A673 (cell line): ENCODE measurements around the gene F8. TPM values are rescaled to one million over a fixed set of nuclear protein-coding genes. Genes with fewer than 3 reads are reported as not detected.

ENCODE experiments used
- BruUV-seq: library from RNA; stranded (reverse); fragments of 400-500 nt; replicated peaks from 2 replicates; lab custom pipeline; 2021; lab: Mats Ljungman, UMichigan
- CTCF ChIA-PET: fragments of 300-600 bp; sonication (Branson Sonifier 250); formaldehyde crosslinking; loops from one replicate; lab custom pipeline; 2022; ENCODE audit warnings: antibody characterized with exemption; lab: Charles Lee
- POLR2A ChIA-PET: fragments of 300-600 bp; sonication (Branson Sonifier 250); formaldehyde crosslinking; loops from one replicate; lab custom pipeline; 2022; ENCODE audit warnings: antibody characterized with exemption; ENCODE audit not compliant: low non-redundant PET; lab: Charles Lee
- DNase-seq: peaks from one replicate; pipeline ENCODE4 v3.0.0-alpha.2; 2015; ENCODE audit warnings: low spot score
- H3K27ac ChIP-seq: fragments of 200-600 bp; sonication (generic); 2 replicates; pipeline ENCODE4 v1.5.1; 2016; ENCODE audit warnings: mixed run types, low read depth, mild to moderate bottlenecking, mixed read lengths, antibody characterized with exemption, low read length; ENCODE audit not compliant: poor library complexity, severe bottlenecking
- H3K27me3 ChIP-seq: fragments of 200-600 bp; sonication (generic); replicated peaks from 2 replicates; pipeline ENCODE4 v1.6.1; 2017; ENCODE audit warnings: mixed run types, low read depth, mild to moderate bottlenecking, mixed read lengths, antibody characterized with exemption, low read length; ENCODE audit not compliant: insufficient read depth, poor library complexity
- H3K36me3 ChIP-seq: fragments of 200-600 bp; sonication (generic); 2 replicates; pipeline ENCODE4 v1.6.1; 2016; ENCODE audit warnings: mixed run types, mild to moderate bottlenecking, mixed read lengths, antibody characterized with exemption, low read length; ENCODE audit not compliant: insufficient read depth, poor library complexity, severe bottlenecking
- H3K4me1 ChIP-seq: fragments of 200-600 bp; sonication (generic); 2 replicates; pipeline ENCODE4 v1.6.1; 2017; ENCODE audit warnings: mixed run types, mild to moderate bottlenecking, mixed read lengths, antibody characterized with exemption, low read length; ENCODE audit not compliant: insufficient read depth, poor library complexity, severe bottlenecking
- H3K4me3 ChIP-seq: fragments of 200-600 bp; sonication (generic); 2 replicates; pipeline ENCODE4 v1.5.1; 2016; ENCODE audit warnings: low read depth, mixed run types, mild to moderate bottlenecking, mixed read lengths, low read length; ENCODE audit not compliant: poor library complexity, severe bottlenecking
- H3K9me3 ChIP-seq: fragments of 200-600 bp; sonication (generic); 2 replicates; pipeline ENCODE4 v1.6.1; 2016; ENCODE audit warnings: mixed run types, low read depth, mild to moderate bottlenecking, mixed read lengths, antibody characterized with exemption, low read length; ENCODE audit not compliant: poor library complexity, severe bottlenecking
- EZH2 ChIP-seq: fragments of 200-600 bp; sonication (generic); IDR thresholded peaks from 2 replicates; pipeline ENCODE4 v1.6.1; 2017; ENCODE audit warnings: borderline replicate concordance, low read depth, mild to moderate bottlenecking, mixed read lengths, antibody characterized with exemption, low read length; ENCODE audit not compliant: poor library complexity, severe bottlenecking
- intact Hi-C: fragments of 100-400 bp; cut with micrococcal nuclease; formaldehyde crosslinking; loops from one replicate; pipeline ENCODE4 v1.10.0; 2022; ENCODE audit not compliant: unreplicated experiment
- total RNA-seq: library from RNA; stranded (reverse); gene quantifications from 2 replicates; pipeline ENCODE4 v1.2.3, GENCODE V29; 2021
- TF ChIP-seq, protein P1 (sequence below): fragments of 300-800, 200-600 bp; sonication (generic); conservative IDR thresholded peaks from 2 replicates; pipeline ENCODE4 v1.5.1; 2017; ENCODE audit warnings: low read depth, mild to moderate bottlenecking, antibody characterized with exemption, low read length, moderate library complexity, mixed read lengths

The F8 gene
- total RNA-seq, 1 experiment from 2014 or later, result 1.1 TPM

DNA sequence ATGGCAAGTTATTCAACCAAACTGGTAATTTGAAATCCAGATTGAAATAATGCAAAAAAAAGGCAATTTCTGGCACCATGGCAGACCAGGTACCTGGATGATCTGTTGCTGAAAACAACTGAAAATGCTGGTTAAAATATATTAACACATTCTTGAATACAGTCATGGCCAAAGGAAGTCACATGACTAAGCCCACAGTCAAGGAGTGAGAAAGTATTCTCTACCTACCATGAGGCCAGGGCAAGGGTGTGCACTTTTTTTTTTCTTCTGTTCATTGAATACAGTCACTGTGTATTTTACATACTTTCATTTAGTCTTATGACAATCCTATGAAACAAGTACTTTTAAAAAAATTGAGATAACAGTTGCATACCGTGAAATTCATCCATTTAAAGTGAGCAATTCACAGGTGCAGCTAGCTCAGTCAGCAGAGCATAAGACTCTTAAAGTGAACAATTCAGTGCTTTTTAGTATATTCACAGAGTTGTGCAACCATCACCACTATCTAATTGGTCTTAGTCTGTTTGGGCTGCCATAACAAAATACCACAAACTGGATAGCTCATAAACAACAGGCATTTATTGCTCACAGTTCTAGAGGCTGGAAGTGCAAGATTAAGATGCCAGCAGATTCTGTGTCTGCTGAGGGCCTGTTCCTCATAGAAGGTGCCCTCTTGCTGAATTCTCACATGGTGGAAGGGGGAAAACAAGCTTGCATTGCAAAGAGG lies 212.4 kb downstream of the F8 start:
- DNase-seq, result no peak
- intact Hi-C loops, result no loop called here
- no peak for TF ChIP-seq EZH2
- TF ChIP-seq, protein P1, sequence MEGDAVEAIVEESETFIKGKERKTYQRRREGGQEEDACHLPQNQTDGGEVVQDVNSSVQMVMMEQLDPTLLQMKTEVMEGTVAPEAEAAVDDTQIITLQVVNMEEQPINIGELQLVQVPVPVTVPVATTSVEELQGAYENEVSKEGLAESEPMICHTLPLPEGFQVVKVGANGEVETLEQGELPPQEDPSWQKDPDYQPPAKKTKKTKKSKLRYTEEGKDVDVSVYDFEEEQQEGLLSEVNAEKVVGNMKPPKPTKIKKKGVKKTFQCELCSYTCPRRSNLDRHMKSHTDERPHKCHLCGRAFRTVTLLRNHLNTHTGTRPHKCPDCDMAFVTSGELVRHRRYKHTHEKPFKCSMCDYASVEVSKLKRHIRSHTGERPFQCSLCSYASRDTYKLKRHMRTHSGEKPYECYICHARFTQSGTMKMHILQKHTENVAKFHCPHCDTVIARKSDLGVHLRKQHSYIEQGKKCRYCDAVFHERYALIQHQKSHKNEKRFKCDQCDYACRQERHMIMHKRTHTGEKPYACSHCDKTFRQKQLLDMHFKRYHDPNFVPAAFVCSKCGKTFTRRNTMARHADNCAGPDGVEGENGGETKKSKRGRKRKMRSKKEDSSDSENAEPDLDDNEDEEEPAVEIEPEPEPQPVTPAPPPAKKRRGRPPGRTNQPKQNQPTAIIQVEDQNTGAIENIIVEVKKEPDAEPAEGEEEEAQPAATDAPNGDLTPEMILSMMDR, result no peak
- Histone ChIP-seq H3K9me3 (no peaks in the 10 kb centered on the region), H3K36me3 (no peaks in the 10 kb centered on the region), H3K27ac (no peak overlapping the region), H3K27me3 (no peaks in the 10 kb centered on the region), H3K4me1 (no peaks in the 10 kb centered on the region), H3K4me3 (no peak overlapping the region)
- ChIA-PET CTCF (no interaction called here), POLR2A (no interaction called here)
- BruUV-seq, result no TSS peak

DNA sequence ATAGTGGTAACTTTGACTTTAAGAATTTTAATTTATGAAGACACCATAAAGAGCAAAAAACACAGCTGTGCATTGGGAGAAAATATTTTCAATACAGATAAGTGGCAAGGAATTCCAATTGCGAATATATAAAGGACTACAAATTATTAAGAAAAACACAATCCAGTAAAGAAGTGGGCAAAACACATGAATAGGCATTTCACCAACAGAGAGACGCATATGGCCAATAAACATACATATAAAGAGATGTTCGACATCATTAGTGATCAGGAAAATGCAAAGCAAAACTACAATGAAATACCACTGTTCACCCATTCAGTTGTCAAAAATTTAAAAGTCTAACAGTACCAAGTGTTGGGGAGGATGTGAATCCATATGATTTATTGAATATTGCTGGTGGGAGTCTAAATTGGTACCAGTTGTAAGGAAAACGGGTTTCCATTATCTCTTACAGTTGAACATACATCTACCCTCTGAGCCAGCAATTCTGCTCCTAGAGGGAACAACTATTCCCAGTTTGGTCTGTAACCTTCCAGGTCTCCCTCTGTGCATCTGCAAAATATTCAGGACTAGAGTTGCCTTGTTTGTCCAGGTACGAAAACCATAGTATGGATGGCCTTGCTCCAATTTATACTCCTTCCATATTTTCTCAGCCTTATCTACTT lies 215.6 kb downstream of the F8 start:
- Histone ChIP-seq H3K4me3 (no peak overlapping the region), H3K27me3 (no peaks in the 10 kb centered on the region), H3K4me1 (no peaks in the 10 kb centered on the region), H3K27ac (no peak overlapping the region), H3K36me3 (no peaks in the 10 kb centered on the region), H3K9me3 (no peaks in the 10 kb centered on the region)
- ChIA-PET POLR2A (no interaction called here), CTCF (no interaction called here)
- BruUV-seq, result no TSS peak
- no peak for TF ChIP-seq EZH2
- TF ChIP-seq, protein P1, result no peak
- intact Hi-C loops, result no loop called here
- no peak for DNase-seq

DNA sequence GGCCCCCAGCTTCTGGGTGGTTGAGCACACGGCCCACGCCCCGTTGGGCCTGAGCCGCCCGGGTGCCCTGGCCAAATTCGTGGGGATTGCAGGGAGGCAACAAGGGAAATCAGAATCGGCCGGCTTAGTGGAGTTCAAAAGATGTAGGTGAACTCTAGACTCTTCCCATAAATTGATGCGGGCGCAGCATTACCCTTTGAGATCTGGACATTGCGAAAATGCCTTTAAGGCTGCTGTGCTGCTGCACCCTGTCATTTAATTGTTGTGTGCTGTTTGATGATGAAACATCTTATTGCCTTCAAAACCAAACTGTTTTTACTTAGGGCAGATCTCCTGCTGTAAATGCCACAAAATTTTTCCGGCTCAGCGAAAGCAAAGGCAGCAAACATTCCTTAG lies 216.8 kb downstream of the F8 start:
- CTCF ChIA-PET, result no interaction called here

More for the DNA sequence above, 216.8 kb downstream of the F8 start:
- H3K4me3 ChIP-seq, result peak overlapping the region; percentile 65
- POLR2A ChIA-PET, result interaction anchor here (0.6 kb wide), 1 partner anchor 36 kb away, joined by 11 read pairs; no protein-coding TSS in a partner anchor
- BruUV-seq, result no TSS peak
- TF ChIP-seq, protein P1, result no peak
- TF ChIP-seq EZH2, result no peak
- no peaks in the 10 kb centered on the region for H3K4me1 ChIP-seq
- no peaks in the 10 kb centered on the region for H3K36me3 ChIP-seq
- no peaks in the 10 kb centered on the region for H3K9me3 ChIP-seq
- peak; percentile 3 for DNase-seq
- H3K27me3 ChIP-seq, result no peaks in the 10 kb centered on the region
- H3K27ac ChIP-seq, result no peak overlapping the region
- intact Hi-C loops, result no loop called here
